GM21723 (cell line): ENCODE results near the gene KDM7A.
A peak's percentile ranks its signal among the peaks of the same experiment; 100 is the strongest.
"Not testable (repeated sequence)": the region's sequence is repeated elsewhere in the genome, so short reads cannot be mapped to it uniquely, and the experiment has no call there.

Experiments used
- ATAC-seq: cut with Tn5 transposase; IDR thresholded peaks from one replicate; pipeline ENCODE4 v1.9.1; 2021; ENCODE audit warnings: mild to moderate bottlenecking, moderate library complexity; ENCODE audit not compliant: unreplicated experiment

Gene KDM7A

GRCh38 chr7:140203556-140203955 lies 26.8 kb upstream of the KDM7A start:
- ATAC-seq = no peak

GRCh38 chr7:140202942-140203341 lies 26.2 kb upstream of the KDM7A start:
- not testable (repeated sequence) for ATAC-seq

DNA sequence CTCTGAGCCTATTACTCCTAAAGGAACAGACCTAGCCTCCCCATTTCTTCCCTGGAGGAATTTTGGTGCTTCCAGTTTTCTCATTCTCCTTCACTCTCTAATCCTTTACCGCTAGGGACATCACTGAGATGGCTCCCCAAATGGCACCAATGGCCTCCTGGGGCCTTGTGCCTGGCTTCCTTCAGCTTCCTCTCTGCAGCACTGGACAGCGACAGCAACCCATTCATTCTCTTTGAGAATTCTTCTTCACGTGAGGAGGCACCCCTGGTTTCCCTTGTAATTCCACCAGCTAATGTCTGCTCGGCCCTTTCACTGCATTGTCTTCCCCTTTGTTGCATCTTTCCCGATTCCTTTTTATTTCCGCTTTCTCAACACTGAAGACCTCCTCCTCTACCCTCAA lies 24.6 kb upstream of the KDM7A start:
- no peak for ATAC-seq

- ATAC-seq = no peak
These were observed 23.5 kb upstream of the KDM7A start for GRCh38 chr7:140200061-140200989.

DNA sequence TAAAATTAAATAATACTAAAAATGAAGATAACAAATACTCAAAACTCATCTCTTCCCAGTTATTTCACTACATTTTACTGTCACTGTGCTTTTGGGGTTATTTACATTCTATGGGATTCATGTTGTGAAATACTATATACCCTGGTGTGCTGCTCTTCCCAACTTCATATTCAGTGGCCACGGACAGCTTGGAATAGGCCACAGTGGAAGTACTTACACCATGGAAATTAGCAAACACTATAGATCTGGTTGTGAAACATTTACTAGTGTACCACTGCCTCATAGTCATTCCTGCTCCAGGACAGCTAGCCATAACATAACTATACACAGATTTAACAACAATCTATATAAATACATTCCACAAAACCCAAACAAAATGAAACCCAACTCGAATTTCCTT lies 21.2 kb upstream of the KDM7A start:
- no peak for ATAC-seq

DNA sequence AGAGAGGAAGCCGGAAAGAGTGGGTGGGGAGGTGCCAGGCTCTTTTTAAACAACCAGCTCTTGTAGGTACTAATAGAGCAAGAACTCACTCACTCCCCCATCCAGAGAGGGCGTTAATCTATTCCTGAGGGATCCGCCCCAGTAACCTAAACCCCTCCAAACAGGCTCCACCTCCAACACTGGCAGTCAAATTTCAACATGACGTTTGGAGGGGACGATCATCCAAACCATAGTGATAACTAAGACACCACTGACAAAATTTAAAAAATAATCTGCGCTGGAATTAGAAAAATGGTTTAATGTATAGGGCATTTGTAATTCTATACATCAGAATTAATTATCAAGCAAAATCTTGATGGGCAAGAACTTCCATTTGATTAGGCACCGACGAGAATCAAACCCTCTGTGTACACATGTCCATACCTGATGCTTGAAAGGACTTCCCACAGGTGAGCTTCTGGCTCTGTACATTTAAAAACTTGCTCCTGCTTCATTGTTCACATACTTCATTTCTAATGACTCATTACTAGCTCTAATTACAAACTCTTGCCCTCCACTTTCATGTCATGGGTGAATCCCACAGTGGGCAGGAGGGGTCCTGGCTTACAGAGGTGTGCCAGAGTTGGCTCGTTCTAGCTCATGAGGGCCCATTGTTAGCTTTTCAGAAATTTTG lies 20.6 kb upstream of the KDM7A start:
- ATAC-seq = no peak

- ATAC-seq = no peak
These were observed 19.8 kb upstream of the KDM7A start for GRCh38 chr7:140196361-140197217.

- ATAC-seq = no peak
These were observed 19.1 kb upstream of the KDM7A start for GRCh38 chr7:140195859-140196258.

DNA sequence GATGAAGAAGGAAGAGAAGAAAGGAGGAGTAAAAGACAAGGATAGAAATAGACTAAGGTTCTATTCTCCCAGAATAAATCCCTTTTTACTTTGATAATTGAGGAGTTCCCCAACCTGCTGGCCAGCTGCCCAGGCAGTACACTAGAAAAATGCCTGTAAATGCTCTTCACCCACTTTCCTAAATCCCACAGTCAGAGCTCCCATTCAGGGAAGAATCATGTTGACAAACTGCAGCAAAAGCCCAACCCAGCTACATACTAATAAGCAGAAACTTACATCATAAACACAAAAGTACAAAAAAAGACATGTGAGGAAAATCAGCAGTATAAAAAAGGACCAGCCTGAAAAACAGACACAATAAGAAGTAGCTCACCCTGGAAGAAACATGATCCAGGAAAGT lies 15.8 kb upstream of the KDM7A start:
- no peak for ATAC-seq

DNA sequence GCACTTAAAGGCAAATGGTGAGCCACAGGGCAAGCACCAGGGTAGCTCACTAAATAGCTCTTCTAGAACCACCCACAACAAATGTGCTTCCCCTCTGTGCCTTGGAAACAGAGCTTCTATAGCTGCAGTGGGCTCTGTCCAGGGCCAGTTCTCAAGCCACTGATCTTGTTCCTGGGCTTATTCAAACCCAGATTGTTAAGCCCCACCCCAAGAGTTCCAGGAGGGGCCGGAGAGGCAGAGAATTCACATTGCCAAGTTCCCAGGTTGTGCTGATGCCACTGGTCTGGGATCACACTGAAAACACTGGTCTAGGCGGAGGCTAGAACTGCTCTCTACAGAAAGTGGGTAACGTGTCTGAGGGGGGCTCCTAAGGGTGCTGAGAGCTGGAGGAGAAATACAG lies 15.4 kb upstream of the KDM7A start:
- ATAC-seq = no peak

DNA sequence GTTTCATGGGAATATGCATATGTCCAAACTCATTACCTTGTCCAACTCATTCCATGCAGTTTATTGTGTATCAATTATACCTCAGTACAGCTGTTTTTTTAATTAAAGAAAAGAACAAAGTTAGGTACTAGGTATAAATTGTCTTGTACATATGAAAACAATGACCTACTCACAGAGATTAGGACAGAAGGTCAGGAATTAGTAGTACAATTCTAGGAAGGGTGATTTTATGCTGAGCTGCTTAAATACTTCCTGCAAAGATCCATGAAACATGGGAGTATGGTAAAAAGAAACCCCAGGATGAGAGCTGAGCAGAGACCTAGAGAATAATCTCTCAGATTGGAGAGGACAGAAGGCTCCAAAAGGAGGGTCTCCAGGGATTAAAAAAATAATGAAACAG lies 13.8 kb upstream of the KDM7A start:
- ATAC-seq = no peak

DNA sequence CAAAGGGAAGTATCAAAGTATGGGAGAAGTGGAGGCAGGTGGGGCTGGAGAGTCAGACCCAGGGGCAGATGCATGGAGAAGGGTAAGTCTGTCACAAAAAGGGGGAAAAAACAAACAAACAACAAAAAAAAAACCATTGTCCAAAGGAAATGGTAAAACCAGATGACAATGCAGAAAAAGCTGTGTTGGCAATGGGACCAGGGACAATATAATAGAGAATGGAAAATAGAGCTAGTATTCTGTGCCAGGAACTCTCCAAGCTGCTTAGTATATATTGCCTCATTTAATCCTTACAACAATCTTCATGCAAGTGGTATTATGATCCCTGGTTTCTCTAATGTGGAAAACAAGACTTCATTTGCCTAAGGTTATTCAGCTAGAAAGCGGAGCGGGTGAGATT lies 13.1 kb upstream of the KDM7A start:
- no peak for ATAC-seq

DNA sequence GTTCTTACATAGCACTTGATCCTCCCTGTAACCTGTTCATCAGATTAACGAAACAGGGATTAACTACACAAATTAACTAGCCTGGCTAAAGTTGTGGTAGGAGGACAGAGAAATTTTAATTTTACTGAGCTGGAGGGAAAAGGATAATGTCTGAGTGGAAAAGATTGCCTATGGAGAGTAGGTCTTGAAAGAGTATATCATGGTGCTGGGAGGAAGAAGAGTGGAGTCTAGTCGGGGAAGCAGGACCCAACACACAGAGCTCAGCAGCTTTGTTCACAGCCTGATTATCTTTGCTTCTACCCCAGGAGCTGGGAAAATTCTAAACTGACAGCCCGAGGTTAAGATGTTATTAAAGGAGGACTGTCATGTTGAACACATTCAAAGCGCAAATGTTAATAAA lies 6.1 kb upstream of the KDM7A start:
- no peak for ATAC-seq

- no peak for ATAC-seq
These were observed 2.6 kb upstream of the KDM7A start for GRCh38 chr7:140179339-140179738.

DNA sequence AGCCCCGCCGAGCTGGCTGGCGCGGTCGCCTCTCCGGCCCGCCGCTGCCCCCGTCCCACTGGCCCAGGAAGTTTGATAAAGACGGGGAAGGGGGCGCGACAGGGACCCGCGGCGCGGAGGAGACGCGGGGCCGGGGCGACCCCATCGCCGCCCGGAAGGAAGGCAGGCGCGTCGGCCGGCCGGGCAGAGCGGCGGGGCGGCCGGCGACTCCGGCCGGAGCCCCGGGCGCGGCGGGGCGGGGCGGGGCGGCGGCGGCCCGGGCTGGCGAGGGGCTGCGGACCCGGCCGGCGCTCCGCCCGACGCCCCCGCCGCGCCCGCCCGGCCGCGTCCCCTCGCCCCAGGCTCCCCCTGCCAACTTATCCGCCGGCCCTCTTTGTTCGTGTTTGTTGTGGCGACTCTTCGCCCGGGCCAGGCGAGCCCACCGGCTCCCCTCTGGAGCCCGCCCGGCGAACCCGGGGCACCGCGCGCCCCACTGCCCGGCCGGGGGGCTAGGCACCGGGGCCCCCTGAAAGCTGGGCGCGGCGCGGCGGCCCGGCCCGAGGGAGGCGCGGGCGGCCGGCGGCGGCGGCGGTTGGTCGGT lies 571 bp downstream of the KDM7A start:
- peak; percentile 9 for ATAC-seq

GRCh38 chr7:140175221-140176121 lies 1.3 kb downstream of the KDM7A start:
- peak; percentile 58 for ATAC-seq

GRCh38 chr7:140174217-140174616 lies 2.6 kb downstream of the KDM7A start:
- ATAC-seq = no peak

DNA sequence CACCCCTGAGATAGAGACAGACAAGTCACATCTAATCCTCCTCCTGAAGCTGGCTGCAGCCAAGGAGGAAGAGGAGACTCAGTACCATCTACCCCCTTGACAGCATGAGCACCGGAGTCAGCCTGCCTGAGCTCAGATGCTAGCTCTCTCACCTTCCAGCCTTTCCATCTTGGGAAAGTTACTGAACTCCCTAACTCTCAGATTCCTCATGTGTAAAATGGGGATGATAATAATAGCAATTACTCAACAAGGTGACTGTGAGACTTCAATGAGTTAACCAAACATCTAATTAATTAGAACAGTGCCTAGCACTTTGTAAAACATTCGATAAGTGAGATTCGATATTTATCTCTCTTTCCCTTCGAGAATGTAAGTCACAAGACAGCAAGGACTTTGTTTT lies 6.4 kb downstream of the KDM7A start:
- ATAC-seq = no peak

GRCh38 chr7:140168816-140169215 lies 8.0 kb downstream of the KDM7A start:
- no peak for ATAC-seq

DNA sequence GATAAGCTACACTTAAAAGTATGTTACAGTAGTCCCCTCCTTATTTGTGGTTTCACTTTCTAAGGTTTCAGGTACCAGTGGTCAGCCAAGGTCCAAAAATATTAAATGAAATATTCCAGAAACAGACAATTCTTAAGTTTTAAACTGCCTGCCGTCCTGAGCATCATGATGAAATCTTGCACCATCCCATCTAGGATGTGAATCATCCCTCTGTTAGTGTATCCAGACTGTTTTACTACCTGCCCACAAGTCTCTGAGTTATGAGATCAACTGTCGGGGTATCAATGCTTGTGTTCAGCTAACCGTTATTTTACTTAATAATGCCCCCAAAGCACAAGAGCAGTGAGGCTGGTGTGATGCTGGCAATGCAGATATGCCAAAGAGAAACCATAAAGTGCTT lies 11.4 kb downstream of the KDM7A start:
- ATAC-seq = no peak
